Central memory CD4-positive, alpha-beta T cell (primary cell): ENCODE results near the gene PTP4A1.
A peak's percentile ranks its signal among the peaks of the same experiment; 100 is the strongest.
"Not testable (repeated sequence)": the region's sequence is repeated elsewhere in the genome, so short reads cannot be mapped to it uniquely, and the experiment has no call there.

Source experiments
- DNase-seq: peaks from one replicate; pipeline ENCODE4 v3.0.0; 2022
- total RNA-seq, 3 experiments: gene quantifications; one replicate each; lab custom pipeline; 2026; lab: John Stamatoyannopoulos, UW

PTP4A1 gene
- total RNA-seq, result 0.63 to 17.2 (median 0.65) reads per million in 3 experiments

- peak; percentile 97 for DNase-seq
Measured at GRCh38 chr6:63572044-63572746, at the start of gene PTP4A1, which contains the start of gene LOC128125822. TSS of gene PTP4A1 (plus strand) at chr6:63572480. CDS start at chr6:63576881, 4,401 bp downstream. TSS of gene LOC128125822 (plus strand) at chr6:63572480.

- not testable (repeated sequence) for DNase-seq
Measured at GRCh38 chr6:63522911-63523287, 49.4 kb upstream of the PTP4A1 start.

GRCh38 chr6:63523630-63524029 lies 48.6 kb upstream of the PTP4A1 start:
- no peak for DNase-seq

GRCh38 chr6:63525186-63525878 lies 46.9 kb upstream of the PTP4A1 start:
- peak; percentile 18 for DNase-seq

GRCh38 chr6:63526931-63527330 lies 45.3 kb upstream of the PTP4A1 start:
- no peak for DNase-seq

- DNase-seq, result no peak
Measured at GRCh38 chr6:63527658-63528514, 44.4 kb upstream of the PTP4A1 start.

- DNase-seq, result no peak
Measured at GRCh38 chr6:63529498-63529897, 42.8 kb upstream of the PTP4A1 start.

GRCh38 chr6:63530182-63530581 lies 42.1 kb upstream of the PTP4A1 start:
- no peak for DNase-seq

- DNase-seq, result no peak
Measured at GRCh38 chr6:63530991-63531390, 41.3 kb upstream of the PTP4A1 start.

- DNase-seq, result no peak
Measured at GRCh38 chr6:63533026-63533425, 39.3 kb upstream of the PTP4A1 start.

GRCh38 chr6:63533952-63534351 lies 38.3 kb upstream of the PTP4A1 start:
- no peak for DNase-seq

- DNase-seq, result no peak
Measured at GRCh38 chr6:63537201-63537958, 34.9 kb upstream of the PTP4A1 start.

- no peak for DNase-seq
Measured at GRCh38 chr6:63537959-63538300, 34.4 kb upstream of the PTP4A1 start.

- DNase-seq, result no peak
Measured at GRCh38 chr6:63538550-63538949, 33.7 kb upstream of the PTP4A1 start.

GRCh38 chr6:63543001-63543400 lies 29.3 kb upstream of the PTP4A1 start:
- DNase-seq, result no peak

GRCh38 chr6:63543982-63544381 lies 28.3 kb upstream of the PTP4A1 start:
- no peak for DNase-seq

GRCh38 chr6:63546236-63546635 lies 26.0 kb upstream of the PTP4A1 start:
- no peak for DNase-seq

GRCh38 chr6:63546697-63547096 lies 25.6 kb upstream of the PTP4A1 start:
- DNase-seq, result no peak

GRCh38 chr6:63549076-63549475 lies 23.2 kb upstream of the PTP4A1 start:
- no peak for DNase-seq

GRCh38 chr6:63553208-63553607 lies 19.1 kb upstream of the PTP4A1 start:
- DNase-seq, result no peak

- no peak for DNase-seq
Measured at GRCh38 chr6:63553900-63554299, 18.4 kb upstream of the PTP4A1 start.

GRCh38 chr6:63554782-63555181 lies 17.5 kb upstream of the PTP4A1 start:
- no peak for DNase-seq

- no peak for DNase-seq
Measured at GRCh38 chr6:63556369-63556768, 15.9 kb upstream of the PTP4A1 start.
